Common myeloid progenitor, CD34-positive (primary cell): ENCODE data around the gene CMTM3.
"Not testable (repeated sequence)": the region's sequence is repeated elsewhere in the genome, so short reads cannot be mapped to it uniquely, and the experiment has no call there.

Experiments
- CTCF ChIA-PET: fragments of 350-600 bp; sonication (Branson Sonifier 250); formaldehyde crosslinking; loops from one replicate; lab custom pipeline; 2021; ENCODE audit warnings: antibody characterized with exemption; lab: Charles Lee
- POLR2A ChIA-PET: fragments of 350-600 bp; sonication (Branson Sonifier 250); formaldehyde crosslinking; loops from one replicate; lab custom pipeline; 2021; ENCODE audit warnings: antibody characterized with exemption; lab: Charles Lee
- DNase-seq, 3 donors: peaks; one replicate each; pipeline versions ENCODE4 v3.0.0 to v3.0.0-alpha.2; 2013
- H3K27ac ChIP-seq, 2 experiments: 1 replicate in 1 of 2; 2 replicates in 1 of 2; pipeline ENCODE4 v1.7.0; 2013; ENCODE audit warnings: inconsistent platforms in 2 of 2, low read length in 2 of 2, mild to moderate bottlenecking in 2 of 2, low read depth in 1 of 2, moderate library complexity in 1 of 2; ENCODE audit not compliant: severe bottlenecking in 2 of 2, insufficient read depth in 1 of 2, poor library complexity in 1 of 2
- H3K27me3 ChIP-seq, 5 experiments: replicated peaks in 2 of 5; 1 replicate in 3 of 5; 2 replicates in 2 of 5; pipeline versions ENCODE4 v1.6.1 to v1.7.0; 2013; ENCODE audit warnings: low read length in 4 of 5, mild to moderate bottlenecking in 2 of 5, moderate library complexity in 2 of 5, inconsistent platforms in 1 of 5; ENCODE audit not compliant: insufficient read depth in 5 of 5, control insufficient read depth in 4 of 5
- H3K36me3 ChIP-seq, 4 experiments: 1 replicate in 2 of 4; 2 replicates in 2 of 4; pipeline versions ENCODE4 v1.6.1 to v1.7.0; 2013; ENCODE audit warnings: low read length in 3 of 4, control low read depth in 1 of 4, mild to moderate bottlenecking in 1 of 4; ENCODE audit not compliant: control insufficient read depth in 4 of 4, insufficient read depth in 4 of 4
- H3K4me1 ChIP-seq, 4 experiments: 1 replicate in 3 of 4; 2 replicates in 1 of 4; pipeline versions ENCODE4 v1.6.1 to v1.7.1; 2013; ENCODE audit warnings: low read length in 3 of 4, mild to moderate bottlenecking in 3 of 4, control low read depth in 1 of 4, inconsistent platforms in 1 of 4, moderate library complexity in 1 of 4; ENCODE audit not compliant: control insufficient read depth in 4 of 4, insufficient read depth in 4 of 4; ENCODE audit errors: control extremely low read depth in 1 of 4
- H3K4me3 ChIP-seq, 7 experiments: 1 replicate in 4 of 7; 2 replicates in 3 of 7; pipeline versions ENCODE4 v1.5.1 to v1.7.0; 2013; ENCODE audit warnings: mild to moderate bottlenecking in 7 of 7, low read length in 6 of 7, moderate library complexity in 6 of 7, inconsistent platforms in 2 of 7, low read depth in 2 of 7, control low read depth in 1 of 7; ENCODE audit not compliant: insufficient read depth in 4 of 7, control insufficient read depth in 1 of 7; ENCODE audit errors: extremely low read depth in 1 of 7
- H3K9me3 ChIP-seq, 5 experiments: 1 replicate in 4 of 5; 2 replicates in 1 of 5; pipeline versions ENCODE4 v1.6.1 to v1.7.1; 2013; ENCODE audit warnings: low read length in 4 of 5, mild to moderate bottlenecking in 2 of 5, inconsistent platforms in 1 of 5, low read depth in 1 of 5, moderate library complexity in 1 of 5; ENCODE audit not compliant: control insufficient read depth in 4 of 5, insufficient read depth in 2 of 5; ENCODE audit errors: control extremely low read depth in 1 of 5
- WGBS: methylation state at CpG from one replicate; pipeline ENCODE4 v1.1.5; 2013; ENCODE audit not compliant: insufficient coverage; 5-methylcytosine and 5-hydroxymethylcytosine counted together

CMTM3 gene

DNA sequence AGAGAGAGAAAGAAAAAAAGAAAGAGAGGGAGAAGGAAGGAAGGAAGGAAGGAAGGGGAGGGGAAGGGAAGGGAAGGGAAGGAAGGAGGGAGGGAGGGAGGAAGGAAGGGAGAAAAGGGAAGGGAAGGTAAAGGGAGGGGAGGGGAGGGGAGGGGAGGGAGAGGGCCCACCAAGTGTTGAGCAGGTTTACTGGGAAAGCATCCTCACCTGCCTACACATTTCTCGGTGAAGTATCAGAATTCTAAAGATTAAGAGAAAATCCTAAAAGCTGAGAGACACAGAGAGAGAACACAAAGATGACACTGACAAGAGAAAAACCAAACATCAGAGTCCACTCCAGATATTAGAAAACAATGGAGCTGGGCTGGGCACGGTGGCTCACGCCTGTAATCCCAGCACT is 12.3 kb upstream of the CMTM3 start:
- Histone ChIP-seq H3K4me3 (no peak overlapping the region), H3K27me3 (no peaks in the 10 kb centered on the region), H3K4me1 (peaks cover 3 to 40% (median 33%) of the 10 kb centered on the region in 4 experiments), H3K9me3 (peaks cover 0 to 5% (median 0%) of the 10 kb centered on the region in 5 experiments), H3K27ac (no peak overlapping the region), H3K36me3 (no peaks in the 10 kb centered on the region)
- no peak for DNase-seq
- CTCF ChIA-PET = interaction anchor here (1.6 kb wide), 1 partner anchor 10 kb away, joined by 5 read pairs; no protein-coding TSS in a partner anchor
- POLR2A ChIA-PET = no interaction called here
- WGBS = 70% methylated on average over 2 of the region's 3 CpGs

DNA sequence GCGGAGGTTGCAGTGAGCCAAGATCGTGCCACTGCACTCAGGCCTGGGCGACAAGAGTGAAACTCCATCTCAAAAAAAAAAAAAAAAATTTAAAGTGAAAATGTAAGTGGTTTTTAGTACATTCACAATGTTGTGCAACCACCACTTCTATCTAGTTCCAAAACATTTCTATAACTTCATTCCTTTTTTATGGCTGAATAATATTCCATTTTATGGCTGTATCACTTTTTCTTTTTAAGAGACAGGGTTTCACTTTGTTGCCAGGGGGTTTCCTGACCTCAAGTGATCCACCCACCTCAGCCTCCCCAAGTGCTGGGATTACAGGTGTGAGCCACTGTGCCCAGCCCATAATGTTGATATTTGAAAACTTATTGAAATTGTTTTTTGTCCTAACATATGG is 11.7 kb upstream of the CMTM3 start:
- Histone ChIP-seq H3K27me3 (no peaks in the 10 kb centered on the region), H3K4me3 (no peak overlapping the region), H3K4me1 (peaks cover 3 to 34% (median 28%) of the 10 kb centered on the region in 4 experiments), H3K9me3 (peaks cover 0 to 5% (median 0%) of the 10 kb centered on the region in 5 experiments), H3K27ac (no peak overlapping the region), H3K36me3 (no peaks in the 10 kb centered on the region)
- no CpG with 5 or more reads among the region's 3 CpGs for WGBS
- CTCF ChIA-PET = interaction anchor here (1.6 kb wide), 1 partner anchor 10 kb away, joined by 5 read pairs; no protein-coding TSS in a partner anchor
- DNase-seq = no peak
- POLR2A ChIA-PET = no interaction called here

DNA sequence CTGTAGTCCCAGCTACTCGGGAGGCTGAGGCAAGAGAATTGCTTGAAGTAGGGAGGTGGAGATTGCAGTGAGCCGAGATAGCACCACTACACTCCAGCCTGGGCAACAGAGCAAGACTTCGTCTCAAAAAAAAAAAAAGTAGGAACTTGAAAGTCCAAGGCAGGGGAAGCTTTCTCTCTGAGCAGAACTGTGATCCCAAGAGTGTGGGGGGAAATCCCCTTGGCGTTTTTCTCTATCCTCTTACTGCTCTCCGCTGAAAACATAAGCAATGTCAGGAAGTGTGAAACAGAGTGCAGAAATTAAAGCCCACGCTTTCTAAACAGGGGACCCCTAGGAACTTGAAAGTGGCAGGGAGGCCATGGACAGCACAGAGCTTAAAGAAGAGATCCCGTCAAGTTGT is 9.8 kb upstream of the CMTM3 start:
- DNase-seq = no peak
- ChIA-PET CTCF (interaction anchor here (0.9 to 2.1 kb wide), 6 partner anchors 9 to 190 kb away, joined by 3 to 10 read pairs (median 5); no protein-coding TSS in a partner anchor), POLR2A (no interaction called here)
- H3K4me3 ChIP-seq = no peak overlapping the region
- H3K4me1 ChIP-seq = peaks cover 2 to 19% (median 12%) of the 10 kb centered on the region in 4 experiments
- no peaks in the 10 kb centered on the region for H3K36me3 ChIP-seq
- peaks cover 0 to 5% (median 0%) of the 10 kb centered on the region in 5 experiments for H3K9me3 ChIP-seq
- 81% methylated on average over 6 of the region's 7 CpGs for WGBS
- no peak overlapping the region for H3K27ac ChIP-seq
- no peaks in the 10 kb centered on the region for H3K27me3 ChIP-seq

DNA sequence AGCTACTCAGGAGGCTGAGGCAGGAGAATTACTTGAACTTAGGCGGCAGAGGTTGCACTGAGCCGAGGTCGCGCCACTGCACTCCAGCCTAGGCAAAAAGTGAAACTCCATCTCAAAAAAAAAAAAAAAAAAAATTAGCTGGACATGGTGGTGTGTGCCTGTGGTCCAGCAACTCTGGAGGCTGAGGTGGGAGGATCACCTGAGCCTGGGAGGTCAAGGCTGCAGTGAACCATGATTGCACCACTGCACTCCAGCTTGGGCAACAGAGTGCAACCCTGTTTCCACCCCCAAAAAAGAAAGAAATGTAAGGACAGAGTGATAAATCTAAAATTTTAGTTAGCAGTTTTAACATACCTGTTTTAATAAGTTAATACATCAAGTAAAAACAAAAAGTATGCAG is 7.9 kb upstream of the CMTM3 start:
- H3K9me3 ChIP-seq = peaks cover 0 to 15% (median 4%) of the 10 kb centered on the region in 5 experiments
- H3K4me1 ChIP-seq, H3K36me3 ChIP-seq, H3K27ac ChIP-seq, H3K27me3 ChIP-seq, POLR2A ChIA-PET, DNase-seq, H3K4me3 ChIP-seq: not testable (repeated sequence)
- WGBS = 80% methylated on average over 1 of the region's 4 CpGs
- CTCF ChIA-PET = interaction anchor here (0.9 to 1.2 kb wide), 4 partner anchors 12 to 117 kb away, joined by 3 to 4 read pairs (median 4); partner anchors contain the start of gene CMTM2

DNA sequence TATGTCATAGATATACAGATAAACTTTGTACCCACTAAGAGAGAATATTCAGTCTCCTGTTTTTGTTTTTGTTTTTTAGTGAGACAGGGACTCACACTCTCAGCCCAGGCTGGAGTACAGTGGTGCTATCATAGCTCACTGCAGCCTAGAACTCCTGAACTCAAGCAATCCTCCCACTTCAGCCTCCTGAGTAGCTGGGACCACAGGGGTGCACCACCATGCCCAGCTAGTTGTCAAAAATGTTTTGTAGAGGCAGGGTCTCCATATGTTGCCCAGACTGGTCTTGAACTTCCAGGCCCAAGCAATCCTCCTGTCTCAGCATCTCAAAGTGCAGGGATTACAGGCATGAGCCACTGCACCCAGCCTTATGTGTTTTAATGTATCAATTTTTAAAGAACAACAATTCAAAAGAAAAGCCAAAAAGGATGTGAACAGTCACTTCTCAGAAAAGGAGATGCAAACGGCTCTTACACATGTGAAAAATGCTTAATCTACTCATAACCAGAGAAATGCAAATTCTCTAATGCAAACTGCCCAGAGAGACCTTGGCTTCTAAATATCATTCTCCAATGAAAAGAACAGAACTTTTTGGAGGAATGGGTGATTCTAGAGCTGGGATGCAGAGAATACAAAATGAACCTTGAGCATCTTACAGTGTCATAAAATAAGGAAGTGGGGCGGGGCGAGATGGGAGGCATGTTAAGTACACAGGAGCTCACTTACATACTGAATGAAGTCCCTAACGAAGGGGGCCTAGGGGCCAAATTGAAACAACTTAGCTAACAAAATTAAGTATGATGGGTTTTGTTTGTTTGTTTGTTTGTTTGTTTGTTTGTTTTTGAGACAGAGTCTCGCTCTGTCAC is 7.3 kb upstream of the CMTM3 start:
- peaks cover 0 to 4% (median 1%) of the 10 kb centered on the region in 4 experiments for H3K4me1 ChIP-seq
- H3K27me3 ChIP-seq = no peaks in the 10 kb centered on the region
- POLR2A ChIA-PET = no interaction called here
- no peak overlapping the region for H3K27ac ChIP-seq
- peaks cover 0 to 20% (median 4%) of the 10 kb centered on the region in 5 experiments for H3K9me3 ChIP-seq
- CTCF ChIA-PET = interaction anchor here (1.1 to 1.3 kb wide), 6 partner anchors 11 to 199 kb away, joined by 3 to 7 read pairs (median 4); no protein-coding TSS in a partner anchor
- WGBS = 100% methylated on average over 1 of the region's 5 CpGs
- no peak overlapping the region for H3K4me3 ChIP-seq
- DNase-seq = peak in 1 of 3 donors; percentile 41
- no peaks in the 10 kb centered on the region for H3K36me3 ChIP-seq

DNA sequence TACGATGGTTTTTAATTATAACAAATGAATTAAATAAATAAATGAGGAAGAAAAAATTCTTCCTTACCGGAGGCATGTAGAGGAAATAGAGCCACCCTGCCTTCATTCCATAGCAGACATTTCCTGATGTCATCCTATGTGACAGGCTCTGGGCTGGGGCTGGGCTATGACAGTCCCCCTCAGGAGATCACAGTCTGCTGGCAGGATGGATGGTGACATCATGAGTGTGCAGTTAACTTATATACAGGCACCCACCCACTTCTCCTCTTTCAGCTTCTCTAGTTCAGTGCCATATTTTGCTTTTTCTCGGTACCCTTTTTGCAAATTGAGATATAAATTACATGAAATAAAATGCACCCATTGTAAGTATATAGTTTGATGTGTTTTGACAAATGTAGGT is 6.4 kb upstream of the CMTM3 start:
- peaks cover 0 to 20% (median 4%) of the 10 kb centered on the region in 5 experiments for H3K9me3 ChIP-seq
- H3K4me1 ChIP-seq = peaks cover 0 to 7% (median 1%) of the 10 kb centered on the region in 4 experiments
- H3K36me3 ChIP-seq = no peaks in the 10 kb centered on the region
- ChIA-PET CTCF (interaction anchor here (1.1 to 5.1 kb wide), 7 partner anchors 8 to 199 kb away, joined by 3 to 27 read pairs (median 4); no protein-coding TSS in a partner anchor), POLR2A (no interaction called here)
- peak in 2 of 3 donors; percentile 49 to 60 for DNase-seq
- H3K27me3 ChIP-seq = no peaks in the 10 kb centered on the region
- H3K4me3 ChIP-seq = no peak overlapping the region
- H3K27ac ChIP-seq = no peak overlapping the region
- no CpG with 5 or more reads among the region's 3 CpGs for WGBS
